Testis (tissue), 2 donors: Measurements from ENCODE around the gene PROC.

ENCODE experiments used
- POLR2A ChIP-seq: fragments of 450-650 bp; IDR thresholded peaks from one replicate; pipeline ENCODE4 v1.6.1; 2017; ENCODE audit warnings: antibody characterized with exemption, mild to moderate bottlenecking, moderate library complexity
- TF ChIP-seq, protein P1 (sequence below), 3 experiments: fragments of 450-650 bp in 2 of 3; fragments of 200-600 bp in 1 of 3; sonication (generic) in 1 of 3; IDR thresholded peaks; one replicate each; pipeline ENCODE4 v1.5.1; 2016 to 2019; ENCODE audit warnings: antibody characterized with exemption in 3 of 3, mild to moderate bottlenecking in 2 of 3, moderate library complexity in 1 of 3

DNA sequence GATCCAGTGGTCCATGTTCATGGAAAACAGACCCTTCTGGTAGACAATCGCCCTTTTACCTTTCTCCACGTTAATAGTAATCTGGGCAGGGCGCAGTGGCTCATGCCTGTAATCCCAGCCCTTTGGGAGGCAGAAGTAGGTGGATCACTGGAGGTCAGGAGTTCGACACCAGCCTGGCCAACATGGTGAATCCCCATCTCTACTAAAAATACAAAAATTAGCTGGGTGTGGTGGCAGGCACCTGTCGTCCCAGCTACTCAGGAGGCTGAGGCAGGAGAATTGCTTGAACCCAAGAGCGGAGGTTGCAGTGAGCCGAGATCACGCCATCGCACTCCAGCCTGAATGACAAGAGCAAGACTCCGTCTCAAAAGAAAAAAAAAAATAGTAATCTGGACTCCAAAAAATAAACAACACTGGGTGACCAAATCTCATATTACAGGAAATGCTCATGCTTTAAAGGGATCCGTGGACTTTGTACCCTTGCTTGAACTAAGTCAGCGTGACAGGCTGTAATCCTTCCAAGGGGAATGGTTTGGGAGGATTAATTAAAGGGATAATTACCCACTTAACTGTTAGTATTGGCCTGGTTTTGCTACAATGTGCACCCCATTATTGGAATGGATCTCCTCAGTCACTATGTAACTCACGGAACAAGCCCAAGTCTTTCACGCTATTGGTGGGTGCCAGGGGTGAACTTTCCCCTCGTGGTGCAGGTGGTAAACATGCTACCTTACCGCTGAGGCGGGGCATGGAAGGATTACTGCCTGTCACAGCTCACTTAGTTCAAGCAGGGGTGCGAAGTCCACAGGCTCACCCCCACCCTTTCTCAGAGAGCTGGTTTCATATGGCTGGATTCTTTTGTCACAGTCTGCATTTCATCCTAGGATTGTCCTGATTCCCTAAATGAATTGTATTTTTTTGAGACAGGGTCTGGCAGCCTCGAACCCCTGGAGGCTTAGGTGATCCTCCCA is 36.7 kb downstream of the PROC start:
- TF ChIP-seq POLR2A: no peak
- TF ChIP-seq, protein P1, sequence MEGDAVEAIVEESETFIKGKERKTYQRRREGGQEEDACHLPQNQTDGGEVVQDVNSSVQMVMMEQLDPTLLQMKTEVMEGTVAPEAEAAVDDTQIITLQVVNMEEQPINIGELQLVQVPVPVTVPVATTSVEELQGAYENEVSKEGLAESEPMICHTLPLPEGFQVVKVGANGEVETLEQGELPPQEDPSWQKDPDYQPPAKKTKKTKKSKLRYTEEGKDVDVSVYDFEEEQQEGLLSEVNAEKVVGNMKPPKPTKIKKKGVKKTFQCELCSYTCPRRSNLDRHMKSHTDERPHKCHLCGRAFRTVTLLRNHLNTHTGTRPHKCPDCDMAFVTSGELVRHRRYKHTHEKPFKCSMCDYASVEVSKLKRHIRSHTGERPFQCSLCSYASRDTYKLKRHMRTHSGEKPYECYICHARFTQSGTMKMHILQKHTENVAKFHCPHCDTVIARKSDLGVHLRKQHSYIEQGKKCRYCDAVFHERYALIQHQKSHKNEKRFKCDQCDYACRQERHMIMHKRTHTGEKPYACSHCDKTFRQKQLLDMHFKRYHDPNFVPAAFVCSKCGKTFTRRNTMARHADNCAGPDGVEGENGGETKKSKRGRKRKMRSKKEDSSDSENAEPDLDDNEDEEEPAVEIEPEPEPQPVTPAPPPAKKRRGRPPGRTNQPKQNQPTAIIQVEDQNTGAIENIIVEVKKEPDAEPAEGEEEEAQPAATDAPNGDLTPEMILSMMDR (IDR thresholded peaks at IDR 0.05): no peak
